Measurements from ENCODE around the gene GPR135. TPM values are rescaled to one million over a fixed set of nuclear protein-coding genes. Genes with fewer than 3 reads are reported as not detected.

GPR135 gene
- total and polyA plus RNA-seq, 5 donors from 2014 or later: 0.22 to 1.3 (median 0.35) TPM; not detected in 1

DNA sequence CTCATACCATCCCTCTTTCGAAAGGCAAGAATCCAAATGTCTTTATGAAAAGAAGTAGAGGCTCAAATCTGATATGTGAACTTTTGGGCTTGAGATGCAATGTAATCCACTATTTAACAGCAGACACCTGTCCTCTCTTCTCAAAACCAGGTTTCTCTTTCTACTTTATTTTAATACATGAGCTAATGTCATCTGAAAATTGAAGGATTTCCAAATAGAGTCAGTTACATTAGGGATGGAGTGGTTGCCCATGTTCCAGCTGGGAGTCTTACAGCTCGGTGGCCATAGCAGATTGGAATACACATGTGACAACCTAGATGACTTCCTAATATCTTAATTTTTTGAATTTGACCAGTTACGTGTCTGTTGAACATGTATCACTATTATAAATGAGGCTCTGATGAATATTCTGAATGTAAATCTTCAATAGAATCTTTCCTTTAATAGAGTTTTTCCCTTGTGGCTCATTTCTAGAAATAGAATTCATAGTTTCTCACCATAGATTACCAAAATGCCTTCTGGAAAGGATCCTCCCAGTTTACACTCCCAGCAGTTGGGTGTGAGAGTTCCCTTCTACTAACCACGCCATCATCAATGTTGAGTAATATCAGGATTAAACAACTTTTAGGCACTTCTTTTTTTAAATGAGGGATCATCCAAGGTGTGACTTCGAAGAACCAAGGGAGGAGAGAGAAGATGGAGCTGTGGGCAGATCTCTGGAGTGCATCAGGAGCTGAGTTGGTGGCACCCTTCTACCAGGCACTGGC, 49.2 kb downstream of the GPR135 start:
- DNase-seq: no peak
- H3K27me3 ChIP-seq (ENCODE audit: control insufficient read depth, insufficient read depth, low read length): no peaks in the 10 kb centered on the region
- no peaks in the 10 kb centered on the region for H3K4me1 ChIP-seq (ENCODE audit: control insufficient read depth, insufficient read depth, low read length, poor library complexity, severe bottlenecking)
- ATAC-seq (ENCODE audit: low read depth in 2 of 2): no peak
- H3K4me3 ChIP-seq (ENCODE audit: low read depth, low read length): no peak overlapping the region
- no peak overlapping the region for H3K4me3 Mint-ChIP-seq
- H3K27ac Mint-ChIP-seq: no peak overlapping the region
- H3K36me3 ChIP-seq (ENCODE audit: control insufficient read depth, insufficient read depth, low read length): no peaks in the 10 kb centered on the region
- no peaks in the 10 kb centered on the region for H3K27me3 Mint-ChIP-seq
- no peaks in the 10 kb centered on the region for H3K36me3 Mint-ChIP-seq
- peaks cover 0 to 2% (median 0%) of the 10 kb centered on the region in 7 donors for H3K9me3 Mint-ChIP-seq
- H3K4me1 Mint-ChIP-seq: no peaks in the 10 kb centered on the region
- H3K9me3 ChIP-seq (ENCODE audit: control insufficient read depth in 2 of 2, low read length in 2 of 2): no peaks in the 10 kb centered on the region
- no peak overlapping the region for H3K27ac ChIP-seq (ENCODE audit: insufficient read depth, low read length, poor library complexity, severe bottlenecking)

Other genes starting within 250 kb of the GPR135 start
- gene L3HYPDH, start 19.0 kb upstream of the GPR135 start, total RNA-seq: 20.6 TPM
- 1 to 10 TPM; 3.5 to 7.0 (median 5.0) TPM for gene L3HYPDH, start 19.0 kb upstream of the GPR135 start, polyA plus RNA-seq
- gene JKAMP, start 19.1 kb upstream of the GPR135 start, total RNA-seq: 21.0 TPM
- gene JKAMP, start 19.1 kb upstream of the GPR135 start, polyA plus RNA-seq: 10 to 100 TPM; 56.7 to 83.4 (median 63.5) TPM
- 0.22 TPM for gene CCDC175, start 111.4 kb upstream of the GPR135 start, total RNA-seq
- gene CCDC175, start 111.4 kb upstream of the GPR135 start, polyA plus RNA-seq: not detected